GM19324 (cell line): ENCODE results near the gene OPN1MW2.
"Not testable (repeated sequence)": the region's sequence is repeated elsewhere in the genome, so short reads cannot be mapped to it uniquely, and the experiment has no call there.

Source experiments
- ATAC-seq: cut with Tn5 transposase; IDR thresholded peaks from one replicate; pipeline ENCODE4 v1.9.1; 2021; ENCODE audit warnings: mild to moderate bottlenecking, moderate library complexity; ENCODE audit not compliant: unreplicated experiment, low FRiP score

The OPN1MW2 gene

DNA sequence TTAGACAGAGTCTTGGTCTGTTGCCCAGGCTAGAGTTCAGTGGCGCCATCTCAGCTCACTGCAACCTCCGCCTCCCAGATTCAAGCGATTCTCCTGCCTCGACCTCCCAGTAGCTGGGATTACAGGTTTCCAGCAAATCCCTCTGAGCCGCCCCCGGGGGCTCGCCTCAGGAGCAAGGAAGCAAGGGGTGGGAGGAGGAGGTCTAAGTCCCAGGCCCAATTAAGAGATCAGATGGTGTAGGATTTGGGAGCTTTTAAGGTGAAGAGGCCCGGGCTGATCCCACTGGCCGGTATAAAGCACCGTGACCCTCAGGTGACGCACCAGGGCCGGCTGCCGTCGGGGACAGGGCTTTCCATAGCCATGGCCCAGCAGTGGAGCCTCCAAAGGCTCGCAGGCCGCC is at the start of gene OPN1MW2:
TSS of gene OPN1MW2 (plus strand) at position 301 of the 400 bp plus-strand sequence. CDS start at position 361, 60 bp downstream.
- ATAC-seq, result not testable (repeated sequence)

DNA sequence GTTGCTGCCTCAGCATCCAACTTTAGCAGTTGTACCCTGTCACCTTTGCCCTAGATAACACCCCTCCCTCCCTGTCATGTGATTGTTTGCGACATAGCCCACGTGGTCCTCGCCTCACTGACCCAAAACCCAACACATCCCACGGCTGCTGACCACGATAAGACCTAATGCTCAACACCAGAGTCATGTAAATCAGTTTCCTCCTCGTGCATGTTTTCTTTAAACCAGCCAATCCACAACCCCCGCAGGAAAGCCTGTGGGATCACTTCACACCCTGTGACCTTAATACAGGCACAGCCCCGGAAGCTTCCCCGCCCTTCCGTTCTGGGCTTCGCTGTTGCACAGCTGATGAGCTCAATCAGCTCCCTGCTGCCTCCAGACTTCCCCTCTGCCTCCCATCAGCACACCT is 47.0 kb upstream of the OPN1MW2 start:
- not testable (repeated sequence) for ATAC-seq

DNA sequence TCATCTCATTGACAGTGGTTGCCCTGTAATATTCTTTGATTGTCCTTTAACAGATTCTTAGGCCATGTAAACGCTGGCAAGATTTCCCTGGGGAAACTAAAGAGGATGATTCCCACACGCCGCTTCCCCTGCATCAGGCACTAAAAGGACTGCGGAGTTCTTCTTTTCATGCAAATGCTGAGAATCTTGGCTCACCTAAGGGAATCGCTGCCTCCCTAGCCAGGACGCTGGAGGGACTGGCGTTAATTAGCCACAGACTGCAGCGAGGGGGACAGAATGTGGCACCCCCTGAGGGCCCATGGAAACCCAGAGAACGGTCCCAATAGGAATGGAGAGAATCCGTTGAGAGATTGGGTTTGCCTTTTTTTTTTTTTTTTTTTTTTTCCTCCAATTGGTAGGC is 45.2 kb upstream of the OPN1MW2 start:
- not testable (repeated sequence) for ATAC-seq

DNA sequence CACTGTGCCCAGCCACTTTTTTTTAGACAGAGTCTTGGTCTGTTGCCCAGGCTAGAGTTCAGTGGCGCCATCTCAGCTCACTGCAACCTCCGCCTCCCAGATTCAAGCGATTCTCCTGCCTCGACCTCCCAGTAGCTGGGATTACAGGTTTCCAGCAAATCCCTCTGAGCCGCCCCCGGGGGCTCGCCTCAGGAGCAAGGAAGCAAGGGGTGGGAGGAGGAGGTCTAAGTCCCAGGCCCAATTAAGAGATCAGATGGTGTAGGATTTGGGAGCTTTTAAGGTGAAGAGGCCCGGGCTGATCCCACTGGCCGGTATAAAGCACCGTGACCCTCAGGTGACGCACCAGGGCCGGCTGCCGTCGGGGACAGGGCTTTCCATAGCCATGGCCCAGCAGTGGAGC is 37.3 kb upstream of the OPN1MW2 start, which contains the start of gene OPN1MW:
TSS of gene OPN1MW (plus strand) at position 301 of the 400 bp plus-strand sequence. CDS start at position 383, 82 bp downstream.
- ATAC-seq, result not testable (repeated sequence)

DNA sequence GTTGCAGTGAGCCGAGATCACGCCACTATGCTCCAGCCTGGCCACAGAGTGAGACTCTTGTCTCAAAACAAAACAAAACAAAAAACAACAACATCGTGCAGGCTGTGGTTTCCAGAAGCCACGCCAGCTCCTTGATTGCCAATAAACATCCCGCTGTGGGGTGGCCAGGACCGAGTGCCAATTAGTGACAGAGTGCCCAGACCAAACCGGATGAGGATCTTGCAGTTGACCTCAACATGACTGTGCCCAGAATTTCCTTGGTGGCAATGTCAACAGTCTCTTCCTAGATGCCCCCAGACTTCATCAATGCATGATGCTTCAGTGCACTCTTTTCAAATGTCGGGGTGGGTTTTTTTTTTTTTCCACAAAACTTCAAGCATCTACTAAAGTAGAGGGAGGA is 35.8 kb upstream of the OPN1MW2 start:
- ATAC-seq, result not testable (repeated sequence)

DNA sequence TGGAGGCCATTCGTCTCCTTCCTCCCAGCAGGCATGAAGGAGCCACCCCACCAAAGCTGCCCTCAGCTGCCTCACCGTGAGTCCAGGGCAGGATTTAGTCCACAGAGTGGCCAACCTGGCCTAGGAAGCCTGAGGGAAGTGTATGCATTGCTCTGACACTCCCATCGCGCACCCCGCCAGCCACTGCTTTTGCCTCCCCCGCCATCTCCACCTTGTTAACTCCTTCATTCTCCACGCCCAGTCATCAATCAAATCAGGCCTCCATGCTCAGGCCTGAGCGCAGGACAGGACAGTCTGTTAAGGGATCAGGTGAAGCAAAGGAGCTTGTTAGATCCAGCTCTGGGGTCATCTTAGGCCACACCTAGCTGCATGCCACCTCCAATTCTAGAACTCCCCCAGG is 26.7 kb upstream of the OPN1MW2 start:
- not testable (repeated sequence) for ATAC-seq

DNA sequence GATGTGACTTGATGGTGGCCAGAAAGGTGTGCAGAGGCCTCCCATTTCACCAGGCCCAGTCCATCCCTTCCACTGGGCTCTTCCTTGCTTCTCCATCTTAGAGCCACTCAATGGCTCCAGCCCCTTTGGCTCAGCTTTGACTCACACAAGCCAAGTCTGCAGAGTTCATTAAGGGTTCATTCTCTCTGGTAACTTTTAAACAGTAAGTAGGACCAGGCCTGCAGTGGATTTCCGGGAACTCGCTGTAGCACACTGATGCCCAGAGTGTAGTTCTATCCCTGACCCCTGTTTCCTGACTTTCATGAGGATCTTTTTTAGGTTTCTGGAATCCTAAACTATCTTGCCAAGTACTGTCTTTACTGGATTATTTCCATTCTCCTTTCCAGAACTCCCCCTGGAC is 25.2 kb upstream of the OPN1MW2 start:
- ATAC-seq, result not testable (repeated sequence)

DNA sequence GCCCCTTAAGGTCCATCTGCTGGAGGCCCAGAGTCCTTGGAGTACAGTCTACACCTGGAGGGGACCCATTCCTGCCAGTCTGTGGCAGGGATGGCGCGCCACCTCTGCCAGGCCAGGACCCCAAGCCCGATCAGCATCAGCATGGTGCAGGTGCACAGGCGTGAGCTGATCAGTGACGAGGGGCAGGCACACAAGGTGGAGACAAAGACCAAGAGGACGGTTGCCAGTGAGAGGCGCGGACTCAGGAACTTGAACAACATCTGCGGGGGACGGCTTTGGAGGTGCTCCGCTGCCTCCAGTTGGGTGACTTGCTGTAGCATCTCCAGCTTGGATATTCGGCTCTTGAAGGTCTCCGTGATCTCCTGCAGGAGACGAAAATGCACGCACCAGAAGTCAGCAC is 23.1 kb upstream of the OPN1MW2 start:
- not testable (repeated sequence) for ATAC-seq

DNA sequence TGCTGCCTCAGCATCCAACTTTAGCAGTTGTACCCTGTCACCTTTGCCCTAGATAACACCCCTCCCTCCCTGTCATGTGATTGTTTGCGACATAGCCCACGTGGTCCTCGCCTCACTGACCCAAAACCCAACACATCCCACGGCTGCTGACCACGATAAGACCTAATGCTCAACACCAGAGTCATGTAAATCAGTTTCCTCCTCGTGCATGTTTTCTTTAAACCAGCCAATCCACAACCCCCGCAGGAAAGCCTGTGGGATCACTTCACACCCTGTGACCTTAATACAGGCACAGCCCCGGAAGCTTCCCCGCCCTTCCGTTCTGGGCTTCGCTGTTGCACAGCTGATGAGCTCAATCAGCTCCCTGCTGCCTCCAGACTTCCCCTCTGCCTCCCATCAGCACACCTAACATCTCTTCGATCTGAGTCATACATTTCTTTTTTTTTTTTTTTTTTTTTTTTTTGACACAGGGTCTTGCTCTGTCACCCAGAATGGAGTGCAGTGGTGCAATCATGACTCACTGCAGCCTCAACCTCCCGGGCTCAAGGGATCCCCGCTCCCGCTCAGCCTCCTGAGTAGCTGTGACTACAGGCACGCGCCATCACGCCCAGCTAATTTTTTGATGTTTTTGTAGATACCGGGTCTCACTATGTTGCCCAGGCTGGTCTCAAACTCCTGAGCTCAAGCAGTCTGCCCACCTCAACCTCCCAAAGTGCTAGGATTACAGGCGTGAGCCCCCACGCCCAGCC is 9.7 kb upstream of the OPN1MW2 start:
- ATAC-seq, result peak; percentile 73

DNA sequence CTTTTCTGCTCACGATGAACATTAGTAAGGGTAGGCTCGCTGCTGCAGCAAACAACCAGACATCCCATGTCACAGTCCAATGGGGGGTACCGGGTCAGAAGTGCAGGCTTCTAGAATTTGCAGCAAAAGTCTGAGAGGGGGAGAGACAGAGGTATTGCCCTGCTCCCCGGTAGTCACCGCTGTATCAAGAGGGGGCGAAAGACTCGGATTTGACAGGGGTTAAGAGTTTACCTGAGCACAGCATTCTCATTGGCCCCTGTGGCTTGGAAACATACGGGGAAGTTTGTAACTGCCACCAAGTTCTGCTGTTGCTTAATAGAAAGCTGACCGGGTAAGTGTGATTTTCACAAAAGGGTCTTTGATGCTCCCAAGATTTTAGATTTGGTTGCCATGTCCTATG is 8.5 kb upstream of the OPN1MW2 start:
- ATAC-seq, result not testable (repeated sequence)

DNA sequence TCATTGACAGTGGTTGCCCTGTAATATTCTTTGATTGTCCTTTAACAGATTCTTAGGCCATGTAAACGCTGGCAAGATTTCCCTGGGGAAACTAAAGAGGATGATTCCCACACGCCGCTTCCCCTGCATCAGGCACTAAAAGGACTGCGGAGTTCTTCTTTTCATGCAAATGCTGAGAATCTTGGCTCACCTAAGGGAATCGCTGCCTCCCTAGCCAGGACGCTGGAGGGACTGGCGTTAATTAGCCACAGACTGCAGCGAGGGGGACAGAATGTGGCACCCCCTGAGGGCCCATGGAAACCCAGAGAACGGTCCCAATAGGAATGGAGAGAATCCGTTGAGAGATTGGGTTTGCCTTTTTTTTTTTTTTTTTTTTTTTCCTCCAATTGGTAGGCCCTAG is 8.1 kb upstream of the OPN1MW2 start:
- ATAC-seq, result not testable (repeated sequence)

DNA sequence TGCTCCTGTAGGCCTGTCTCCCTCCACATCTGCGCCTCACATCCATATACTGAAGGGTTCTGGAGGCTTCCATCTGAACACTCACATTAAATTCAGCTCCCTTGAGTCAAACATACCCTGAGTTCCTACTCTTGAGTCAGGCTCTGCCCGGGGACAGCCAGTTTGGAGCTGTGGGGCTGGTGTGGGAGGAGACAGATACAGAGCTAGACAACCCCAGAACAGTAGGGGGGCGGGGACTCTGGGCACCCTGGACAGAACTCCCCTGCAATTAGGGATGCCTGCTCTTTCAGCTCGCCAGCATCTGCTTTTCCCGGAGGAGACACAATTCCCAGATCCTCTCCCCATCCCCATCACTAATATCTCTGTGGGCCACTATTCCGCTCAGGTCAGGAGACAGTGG is 5.7 kb downstream of the OPN1MW2 start:
- not testable (repeated sequence) for ATAC-seq

DNA sequence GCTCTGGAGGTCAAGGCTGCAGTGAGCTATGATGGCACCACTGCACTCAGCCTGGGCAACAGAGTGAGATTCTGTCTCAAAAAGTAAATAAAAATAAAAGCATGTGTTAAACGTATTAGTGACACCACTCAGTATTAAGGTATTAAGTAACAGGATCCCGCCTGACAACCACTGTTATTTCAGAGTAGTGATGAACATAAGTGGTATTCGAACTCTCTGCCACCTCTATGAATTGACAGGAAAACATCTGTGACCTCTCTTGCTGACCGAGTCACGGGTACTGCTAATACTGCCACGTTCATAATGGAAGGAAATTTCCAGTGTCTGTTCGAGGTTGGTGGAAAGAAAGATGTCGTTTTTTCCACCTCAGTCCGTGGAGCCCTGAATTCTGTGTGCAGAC is 7.2 kb downstream of the OPN1MW2 start:
- ATAC-seq, result not testable (repeated sequence)

DNA sequence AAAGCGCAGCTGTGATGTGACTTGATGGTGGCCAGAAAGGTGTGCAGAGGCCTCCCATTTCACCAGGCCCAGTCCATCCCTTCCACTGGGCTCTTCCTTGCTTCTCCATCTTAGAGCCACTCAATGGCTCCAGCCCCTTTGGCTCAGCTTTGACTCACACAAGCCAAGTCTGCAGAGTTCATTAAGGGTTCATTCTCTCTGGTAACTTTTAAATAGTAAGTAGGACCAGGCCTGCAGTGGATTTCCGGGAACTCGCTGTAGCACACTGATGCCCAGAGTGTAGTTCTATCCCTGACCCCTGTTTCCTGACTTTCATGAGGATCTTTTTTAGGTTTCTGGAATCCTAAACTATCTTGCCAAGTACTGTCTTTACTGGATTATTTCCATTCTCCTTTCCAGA is 11.9 kb downstream of the OPN1MW2 start:
- ATAC-seq, result not testable (repeated sequence)

DNA sequence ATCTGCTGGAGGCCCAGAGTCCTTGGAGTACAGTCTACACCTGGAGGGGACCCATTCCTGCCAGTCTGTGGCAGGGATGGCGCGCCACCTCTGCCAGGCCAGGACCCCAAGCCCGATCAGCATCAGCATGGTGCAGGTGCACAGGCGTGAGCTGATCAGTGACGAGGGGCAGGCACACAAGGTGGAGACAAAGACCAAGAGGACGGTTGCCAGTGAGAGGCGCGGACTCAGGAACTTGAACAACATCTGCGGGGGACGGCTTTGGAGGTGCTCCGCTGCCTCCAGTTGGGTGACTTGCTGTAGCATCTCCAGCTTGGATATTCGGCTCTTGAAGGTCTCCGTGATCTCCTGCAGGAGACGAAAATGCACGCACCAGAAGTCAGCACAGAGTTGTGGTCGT is 14.1 kb downstream of the OPN1MW2 start:
- ATAC-seq, result not testable (repeated sequence)

DNA sequence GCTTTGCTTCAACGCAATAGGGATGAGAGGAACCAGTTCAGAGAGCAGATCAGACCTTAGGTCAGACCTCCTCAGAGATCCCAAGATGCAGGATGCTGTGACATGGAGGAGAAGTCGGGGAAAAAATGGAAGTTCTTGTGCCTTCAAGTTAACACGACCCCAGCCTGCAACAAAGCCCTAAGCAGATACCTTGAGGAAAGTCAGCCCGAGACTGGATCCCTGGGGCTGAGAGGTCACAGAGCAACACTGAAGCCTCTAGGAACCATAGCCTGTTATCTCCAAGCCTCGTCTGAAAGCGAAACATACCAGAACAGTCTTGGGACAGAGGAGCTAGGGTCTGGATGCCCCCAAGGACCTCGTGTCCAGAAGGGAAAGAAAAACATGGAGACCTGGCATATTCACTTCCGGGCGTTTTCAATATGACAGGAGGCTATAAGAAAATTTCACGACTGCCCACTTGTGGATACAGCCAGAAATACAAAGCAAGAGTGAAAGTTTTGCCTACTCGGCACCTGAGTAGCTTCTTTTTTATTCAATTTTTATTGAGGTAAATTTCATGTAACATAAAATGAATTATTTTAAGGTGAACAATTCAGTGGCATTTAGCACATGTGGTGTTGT is 19.5 kb downstream of the OPN1MW2 start:
- not testable (repeated sequence) for ATAC-seq

DNA sequence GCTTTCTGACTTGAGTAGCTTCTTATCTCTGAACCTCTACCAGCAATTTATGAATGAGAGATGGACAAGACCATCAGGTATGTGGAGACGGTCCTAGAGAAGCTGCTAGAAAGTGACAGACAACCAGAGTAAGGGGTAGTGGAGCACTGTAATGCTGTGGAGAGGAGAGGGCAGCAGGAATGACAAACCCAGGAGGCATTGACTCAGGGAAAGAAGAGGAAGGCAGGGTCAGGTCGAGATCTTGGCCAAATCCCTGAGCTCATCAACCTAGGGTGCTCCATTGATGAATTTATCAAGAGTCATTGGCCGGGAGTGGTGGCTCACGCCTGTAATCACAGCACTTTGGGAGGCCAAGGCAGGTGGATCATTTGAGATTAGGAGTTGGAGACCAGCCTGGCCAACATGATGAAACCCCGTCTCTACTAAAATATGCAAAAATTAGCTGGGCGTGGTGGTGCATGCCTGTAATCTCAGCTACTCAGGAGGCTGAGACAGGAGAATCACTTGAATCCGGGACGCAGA is 20.5 kb downstream of the OPN1MW2 start:
- ATAC-seq, result not testable (repeated sequence)

DNA sequence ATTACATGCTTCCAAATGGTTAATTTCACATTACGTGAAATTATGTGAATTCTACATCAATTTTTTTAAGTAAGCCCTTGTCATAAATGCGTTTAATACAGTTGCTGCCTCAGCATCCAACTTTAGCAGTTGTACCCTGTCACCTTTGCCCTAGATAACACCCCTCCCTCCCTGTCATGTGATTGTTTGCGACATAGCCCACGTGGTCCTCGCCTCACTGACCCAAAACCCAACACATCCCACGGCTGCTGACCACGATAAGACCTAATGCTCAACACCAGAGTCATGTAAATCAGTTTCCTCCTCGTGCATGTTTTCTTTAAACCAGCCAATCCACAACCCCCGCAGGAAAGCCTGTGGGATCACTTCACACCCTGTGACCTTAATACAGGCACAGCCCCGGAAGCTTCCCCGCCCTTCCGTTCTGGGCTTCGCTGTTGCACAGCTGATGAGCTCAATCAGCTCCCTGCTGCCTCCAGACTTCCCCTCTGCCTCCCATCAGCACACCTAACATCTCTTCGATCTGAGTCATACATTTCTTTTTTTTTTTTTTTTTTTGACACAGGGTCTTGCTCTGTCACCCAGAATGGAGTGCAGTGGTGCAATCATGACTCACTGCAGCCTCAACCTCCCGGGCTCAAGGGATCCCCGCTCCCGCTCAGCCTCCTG is 28.0 kb downstream of the OPN1MW2 start:
- ATAC-seq, result peak; percentile 58

DNA sequence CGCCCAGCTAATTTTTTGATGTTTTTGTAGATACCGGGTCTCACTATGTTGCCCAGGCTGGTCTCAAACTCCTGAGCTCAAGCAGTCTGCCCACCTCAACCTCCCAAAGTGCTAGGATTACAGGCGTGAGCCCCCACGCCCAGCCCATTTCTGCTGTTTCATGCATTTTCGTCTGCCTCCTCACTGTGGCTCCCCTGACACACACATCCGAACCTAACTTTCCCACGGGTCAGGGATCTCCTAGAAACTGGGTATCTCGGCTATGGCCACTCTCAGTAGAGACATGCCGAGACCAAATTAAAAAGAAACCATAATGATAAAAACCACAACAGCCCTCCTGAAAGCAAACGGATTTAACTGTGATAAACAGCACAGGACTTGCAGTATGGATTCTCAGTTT is 28.5 kb downstream of the OPN1MW2 start:
- not testable (repeated sequence) for ATAC-seq

DNA sequence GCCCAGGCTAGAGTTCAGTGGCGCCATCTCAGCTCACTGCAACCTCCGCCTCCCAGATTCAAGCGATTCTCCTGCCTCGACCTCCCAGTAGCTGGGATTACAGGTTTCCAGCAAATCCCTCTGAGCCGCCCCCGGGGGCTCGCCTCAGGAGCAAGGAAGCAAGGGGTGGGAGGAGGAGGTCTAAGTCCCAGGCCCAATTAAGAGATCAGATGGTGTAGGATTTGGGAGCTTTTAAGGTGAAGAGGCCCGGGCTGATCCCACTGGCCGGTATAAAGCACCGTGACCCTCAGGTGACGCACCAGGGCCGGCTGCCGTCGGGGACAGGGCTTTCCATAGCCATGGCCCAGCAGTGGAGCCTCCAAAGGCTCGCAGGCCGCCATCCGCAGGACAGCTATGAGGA is 37.7 kb downstream of the OPN1MW2 start, which contains the start of gene OPN1MW3:
TSS of gene OPN1MW3 (plus strand) at position 301 of the 400 bp plus-strand sequence. CDS start at position 339, 38 bp downstream.
- ATAC-seq, result not testable (repeated sequence)

DNA sequence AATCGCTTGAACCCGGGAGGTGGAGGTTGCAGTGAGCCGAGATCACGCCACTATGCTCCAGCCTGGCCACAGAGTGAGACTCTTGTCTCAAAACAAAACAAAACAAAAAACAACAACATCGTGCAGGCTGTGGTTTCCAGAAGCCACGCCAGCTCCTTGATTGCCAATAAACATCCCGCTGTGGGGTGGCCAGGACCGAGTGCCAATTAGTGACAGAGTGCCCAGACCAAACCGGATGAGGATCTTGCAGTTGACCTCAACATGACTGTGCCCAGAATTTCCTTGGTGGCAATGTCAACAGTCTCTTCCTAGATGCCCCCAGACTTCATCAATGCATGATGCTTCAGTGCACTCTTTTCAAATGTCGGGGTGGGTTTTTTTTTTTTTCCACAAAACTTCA is 39.2 kb downstream of the OPN1MW2 start:
- not testable (repeated sequence) for ATAC-seq
